Esophagus mucosa (tissue), 1 donor: ENCODE measurements around the gene VRK2. TPM values are rescaled to one million over a fixed set of nuclear protein-coding genes. Genes with fewer than 3 reads are reported as not detected.
"Not testable (repeated sequence)": the region's sequence is repeated elsewhere in the genome, so short reads cannot be mapped to it uniquely, and the experiment has no call there.

ENCODE experiments used
- ATAC-seq: fragments of 200-7000 bp; cut with Tn5 transposase; one replicate; pipeline ENCODE4 v1.9.1; 2020
- total RNA-seq: library from RNA; stranded (reverse); gene quantifications from one replicate; pipeline ENCODE4 v1.2.4, GENCODE V29; 2023
- donor health status: DM: yes; HTN: yes; CAD: no.

The VRK2 gene
- total RNA-seq, 1 donor from 2014 or later = 32.6 TPM

DNA sequence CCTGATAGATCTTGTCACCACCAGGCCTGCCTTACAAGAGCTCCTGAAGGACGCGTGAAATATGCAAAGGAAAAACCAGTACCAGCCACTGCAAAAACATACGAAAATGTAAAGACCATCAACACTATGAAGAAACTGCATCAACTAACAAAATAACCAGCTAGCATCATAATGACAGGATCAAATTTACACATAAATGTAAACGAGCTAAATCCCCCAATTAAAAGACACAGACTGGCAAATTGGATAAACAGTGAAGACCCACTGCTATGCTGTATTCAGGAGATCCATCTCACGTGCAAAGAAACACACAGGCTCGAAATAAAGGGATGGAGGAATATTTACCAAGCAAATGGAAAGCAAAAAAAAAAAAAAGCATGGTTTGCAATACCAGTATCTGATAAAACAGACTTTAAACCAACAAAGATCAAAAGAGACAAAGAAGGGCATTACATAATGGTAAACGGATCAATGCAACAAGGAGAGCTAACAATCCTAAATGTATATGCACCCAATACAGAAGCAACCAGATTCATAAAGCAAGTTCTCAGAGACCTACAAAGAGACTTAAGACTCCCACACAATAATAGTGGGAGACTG is 123.8 kb downstream of the VRK2 start:
- ATAC-seq = not testable (repeated sequence)

DNA sequence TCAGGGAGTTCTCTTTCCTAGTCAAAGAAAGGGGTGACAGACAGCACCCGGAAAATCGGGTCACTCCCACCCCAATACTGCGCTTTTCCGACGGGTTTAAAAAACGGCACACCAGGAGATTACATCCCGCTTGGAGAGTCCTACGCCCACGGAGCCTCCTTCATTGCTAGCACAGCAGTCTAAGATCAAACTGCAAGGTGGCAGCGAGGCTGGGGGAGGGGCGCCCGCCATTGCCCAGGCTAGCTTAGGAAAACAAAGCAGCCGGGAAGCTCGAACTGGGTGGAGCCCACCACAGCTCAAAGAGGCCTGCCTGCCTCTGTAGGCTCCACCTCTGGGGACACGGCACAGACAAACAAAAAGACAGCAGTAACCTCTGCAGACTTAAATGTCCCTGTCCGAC is 125.2 kb downstream of the VRK2 start:
- ATAC-seq = not testable (repeated sequence)

DNA sequence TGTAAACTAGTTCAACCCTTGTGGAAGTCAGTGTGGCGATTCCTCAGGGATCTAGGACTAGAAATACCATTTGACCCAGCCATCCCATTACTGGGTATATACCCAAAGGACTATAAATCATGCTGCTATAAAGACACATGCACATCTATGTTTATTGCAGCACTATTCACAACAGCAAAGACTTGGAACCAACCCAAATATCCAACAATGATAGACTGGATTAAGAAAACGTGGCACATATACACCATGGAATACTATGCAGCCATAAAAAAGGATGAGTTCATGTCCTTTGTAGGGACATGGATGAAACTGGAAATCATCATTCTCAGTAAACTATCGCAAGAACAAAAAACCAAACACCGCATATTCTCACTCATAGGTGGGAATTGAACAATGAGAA is 130.6 kb downstream of the VRK2 start:
- not testable (repeated sequence) for ATAC-seq

DNA sequence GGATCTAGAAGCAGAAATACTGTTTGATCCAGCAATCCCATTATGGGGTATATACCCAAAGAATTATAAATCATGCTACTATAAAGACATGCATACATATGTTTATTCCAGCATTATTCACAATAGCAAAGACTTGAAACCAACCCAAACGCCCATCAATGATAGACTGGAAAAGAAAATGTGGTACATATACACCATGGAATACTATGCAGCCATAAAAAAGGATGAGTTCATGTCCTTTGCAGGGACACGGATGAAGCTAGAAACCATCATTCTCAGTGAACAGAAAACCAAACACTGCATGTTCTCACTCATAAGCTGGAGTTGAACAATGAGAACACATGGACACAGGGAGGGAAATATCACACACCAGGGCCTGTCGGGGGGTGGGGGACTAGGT is 133.6 kb downstream of the VRK2 start:
- ATAC-seq = not testable (repeated sequence)

DNA sequence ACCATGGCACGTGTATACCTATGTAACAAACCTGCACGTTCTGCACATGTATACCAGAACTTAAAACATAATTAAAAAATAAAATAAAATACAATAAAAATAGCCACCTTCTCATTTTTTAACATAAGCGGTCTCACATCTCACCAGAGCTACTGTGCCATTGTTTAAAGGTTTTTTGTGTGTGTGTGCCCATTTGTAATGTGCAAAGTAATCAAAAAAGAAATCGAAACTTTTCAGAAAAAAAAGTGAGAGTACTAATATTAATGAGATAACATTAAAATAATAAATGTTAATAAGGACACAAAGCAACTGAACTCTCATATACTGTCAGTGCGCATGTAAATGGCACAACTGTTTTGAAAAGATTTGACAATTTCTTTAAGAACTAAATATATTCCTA is 134.0 kb downstream of the VRK2 start:
- no peak for ATAC-seq

DNA sequence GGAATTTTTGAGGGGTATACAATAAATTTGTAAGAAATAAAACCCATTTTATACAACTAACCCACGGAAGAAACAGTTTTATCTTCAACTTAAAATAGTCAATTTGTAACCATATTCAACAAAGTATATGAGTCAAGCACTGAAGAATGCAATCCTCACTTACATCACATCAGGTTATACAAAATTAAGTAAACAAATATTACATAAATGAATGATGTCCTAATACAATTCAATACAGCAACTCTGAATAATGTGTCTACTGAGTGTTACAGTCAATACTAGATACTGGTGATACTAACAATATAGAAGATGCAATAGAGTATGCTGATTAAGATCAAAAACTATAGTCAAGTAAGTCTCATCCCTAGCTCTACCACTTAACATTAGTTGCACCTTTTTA is 135.9 kb downstream of the VRK2 start:
- no peak for ATAC-seq

DNA sequence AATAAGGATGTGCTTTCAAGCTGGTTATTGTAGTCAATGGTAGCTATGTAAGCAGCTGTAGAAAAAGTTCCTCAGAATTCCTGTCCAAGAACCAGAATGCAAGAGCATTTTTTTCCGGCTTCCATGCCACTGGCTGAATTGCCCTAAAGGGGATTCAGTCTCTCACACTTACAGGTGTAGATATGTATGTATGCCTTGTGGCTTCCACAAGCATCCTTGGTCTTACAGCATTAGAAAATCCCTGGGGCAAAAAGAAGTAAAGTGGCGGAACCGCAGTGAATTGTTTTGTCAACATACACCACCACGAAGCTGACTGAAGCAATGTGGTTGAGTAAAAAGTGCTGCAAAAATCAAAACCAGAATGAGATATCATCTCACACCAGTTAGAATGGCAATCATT is 139.9 kb downstream of the VRK2 start:
- ATAC-seq = no peak

DNA sequence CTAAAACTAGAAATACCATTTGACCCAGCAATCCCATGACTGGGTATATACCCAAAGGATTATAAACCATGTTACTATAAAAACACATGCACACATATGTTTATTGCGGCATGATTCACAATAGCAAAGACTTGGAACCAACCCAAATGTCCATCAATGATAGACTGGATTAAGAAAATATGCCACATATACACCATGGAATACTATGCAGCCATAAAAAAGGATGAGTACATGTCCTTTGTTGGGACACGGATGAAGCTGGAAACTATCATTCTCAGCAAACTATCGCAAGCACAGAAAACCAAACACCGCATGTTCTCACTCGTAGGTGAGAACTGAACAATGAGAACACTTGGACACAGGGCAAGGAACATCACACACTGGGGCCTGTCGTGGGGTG is 140.4 kb downstream of the VRK2 start:
- not testable (repeated sequence) for ATAC-seq

DNA sequence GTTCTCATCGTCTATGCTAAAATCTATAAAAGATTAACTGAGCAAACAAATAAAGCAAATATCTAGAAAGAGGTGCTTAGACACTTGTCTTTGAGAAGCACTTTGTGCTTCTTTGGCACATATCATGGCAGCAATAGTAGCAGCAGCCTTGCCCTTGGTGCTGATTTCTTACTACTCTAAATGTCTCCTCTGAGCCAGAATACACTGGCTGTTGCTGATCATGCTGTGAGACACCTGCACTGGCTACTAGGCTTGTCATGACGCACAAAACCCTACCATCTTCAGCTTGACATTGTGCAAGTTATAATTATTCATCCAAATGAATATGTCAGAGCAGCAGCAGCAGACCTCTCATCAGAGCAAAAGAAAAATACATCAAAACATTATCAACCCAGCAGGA is 147.9 kb downstream of the VRK2 start:
- ATAC-seq = no peak

DNA sequence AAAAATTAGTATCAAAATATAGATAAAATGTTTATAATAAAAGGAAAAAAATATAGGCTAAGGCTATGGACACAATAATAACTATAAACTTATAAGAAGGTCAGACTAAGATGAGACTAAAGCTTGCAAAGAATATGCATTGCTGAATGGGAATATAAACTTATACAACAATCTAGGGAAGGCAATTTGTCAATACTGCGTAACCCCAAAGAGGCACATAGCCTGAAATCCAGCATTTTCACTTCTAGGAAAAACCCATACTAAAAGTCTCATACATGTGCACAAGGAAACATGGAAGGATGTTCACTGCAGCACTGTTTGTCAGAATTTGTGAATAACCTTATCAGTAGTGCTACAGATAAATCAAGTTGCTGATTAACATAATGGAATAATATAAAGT is 149.1 kb downstream of the VRK2 start:
- ATAC-seq = no peak

DNA sequence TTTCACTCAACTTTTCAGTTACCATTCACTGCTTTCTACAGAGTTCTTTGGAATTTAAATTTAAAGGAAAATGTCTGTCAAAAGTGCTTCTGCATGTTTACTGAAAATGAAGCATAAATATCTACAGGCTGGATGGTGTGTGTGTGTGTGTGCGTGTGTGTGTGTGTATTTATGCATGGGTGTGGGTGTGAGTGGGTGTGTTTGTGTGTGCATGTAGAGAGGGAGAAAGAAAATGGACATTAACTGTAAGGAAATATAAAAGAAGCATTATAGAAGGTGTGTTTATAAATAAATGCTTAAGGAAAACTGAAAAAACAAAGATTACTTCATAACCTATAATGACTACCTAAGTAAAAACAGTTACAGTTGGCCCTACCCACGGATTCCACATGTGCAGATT is 151.3 kb downstream of the VRK2 start:
- no peak for ATAC-seq

DNA sequence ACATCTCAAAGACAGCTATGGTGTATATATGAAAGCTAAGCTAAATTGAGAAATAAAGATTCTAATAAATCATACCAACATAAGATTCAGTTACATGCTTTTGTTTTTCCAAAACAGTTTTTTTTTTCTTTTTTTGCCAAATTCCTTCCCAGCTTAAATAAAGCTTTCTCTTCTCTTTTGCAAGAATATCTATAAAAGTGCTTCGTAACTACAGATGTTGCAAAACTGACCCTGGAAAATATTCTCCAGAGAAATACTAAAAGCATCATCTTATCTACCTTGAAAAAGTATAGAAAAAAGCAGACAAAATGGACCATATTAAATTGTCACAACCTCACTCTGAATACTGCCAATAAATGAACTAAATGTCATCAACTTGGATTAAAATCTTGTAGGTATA is 155.8 kb downstream of the VRK2 start:
- ATAC-seq = no peak

DNA sequence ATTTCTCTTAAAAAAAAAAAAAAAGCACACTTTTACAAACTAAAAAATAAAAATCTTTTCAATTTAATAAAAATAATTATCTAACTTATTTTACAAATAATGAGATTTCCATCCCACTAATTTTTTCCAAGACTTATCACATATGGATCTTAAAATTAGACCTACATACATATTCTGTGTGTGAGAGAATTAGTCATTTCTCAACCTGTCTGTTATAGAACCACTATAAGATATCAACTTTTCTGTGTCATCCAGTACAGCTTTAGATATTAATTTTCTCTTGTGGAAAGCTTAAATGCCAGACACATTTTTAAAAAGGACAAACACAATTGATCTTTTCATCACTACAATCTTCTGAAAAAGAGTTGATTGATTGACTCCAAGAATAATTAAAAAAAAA is 156.4 kb downstream of the VRK2 start:
- no peak for ATAC-seq

DNA sequence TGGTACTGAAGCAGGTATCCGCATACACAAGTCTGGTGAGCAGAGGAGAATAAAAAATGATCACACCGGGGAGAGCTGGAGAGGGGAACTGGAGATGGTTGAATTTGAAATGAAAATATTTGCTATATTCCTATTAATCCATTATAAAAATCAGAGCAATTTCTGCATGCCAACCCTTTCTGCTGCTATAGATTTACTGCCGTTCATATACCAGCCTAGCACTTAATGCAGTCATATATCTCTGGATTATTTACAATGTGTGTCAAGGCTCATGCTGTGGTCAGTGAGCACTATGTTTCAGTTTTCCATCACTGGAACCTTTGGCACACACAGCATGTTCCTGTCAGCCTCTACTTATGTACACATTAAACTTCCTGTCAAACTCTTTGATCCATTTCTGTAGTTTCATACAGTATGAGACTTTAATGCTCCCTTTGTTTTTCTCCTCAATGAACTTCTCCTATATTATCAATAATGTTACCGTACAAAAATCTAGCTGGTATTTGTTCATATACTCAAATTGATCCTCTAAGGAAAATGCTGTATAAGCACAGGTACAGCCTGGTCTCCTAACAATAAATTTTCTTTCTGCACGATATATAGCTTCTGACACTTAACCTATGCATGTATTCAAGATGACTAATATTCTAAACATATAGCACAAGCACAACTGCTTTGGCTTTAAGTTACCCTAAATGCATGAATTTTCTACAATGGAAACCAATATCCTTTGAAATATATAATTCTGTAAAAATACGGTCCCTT is 157.8 kb downstream of the VRK2 start:
- no peak for ATAC-seq

DNA sequence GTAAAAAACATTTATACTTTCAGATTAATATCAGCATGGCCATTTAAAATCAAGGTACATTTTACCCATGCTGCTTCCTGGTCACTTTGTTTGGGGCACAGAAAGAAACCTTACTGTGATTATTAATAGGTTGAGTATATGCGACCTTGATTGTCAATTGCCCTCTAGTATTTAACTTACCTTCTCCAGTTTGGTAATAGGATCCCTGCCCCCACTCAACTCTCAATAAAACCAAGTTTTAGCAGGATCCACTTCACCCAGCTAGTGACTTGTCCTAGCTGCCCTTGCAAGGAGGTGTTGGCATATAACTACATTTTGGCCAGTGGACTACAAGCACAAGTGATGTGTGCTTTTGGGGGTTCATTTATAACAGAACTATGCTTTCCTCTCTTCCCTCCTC is 160.2 kb downstream of the VRK2 start:
- no peak for ATAC-seq

DNA sequence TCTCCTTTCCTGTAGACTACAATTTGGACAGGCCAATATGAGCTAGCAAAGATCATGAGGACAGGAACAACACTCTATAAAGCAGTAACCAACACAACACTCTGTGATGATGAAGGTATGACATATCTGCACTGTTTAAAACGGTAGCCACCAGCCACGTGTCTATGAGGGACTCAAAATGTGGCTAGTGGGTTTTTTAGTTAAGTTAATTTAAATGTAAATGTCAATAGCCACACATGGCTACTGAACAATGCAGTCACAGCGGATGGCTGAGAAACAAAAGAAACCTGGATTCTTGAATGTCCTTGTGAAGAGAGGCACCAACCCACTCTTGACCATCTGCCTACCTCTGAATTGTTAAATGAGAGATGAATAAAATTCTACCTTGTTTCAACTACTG is 160.6 kb downstream of the VRK2 start:
- no peak for ATAC-seq

Other genes with a start within 250 kb of the VRK2 start
- 9.2 TPM for gene FANCL, start 194.5 kb downstream of the VRK2 start, total RNA-seq